SK-N-SH (cell line): ENCODE results near the gene MYCL.

Experiments used
- CTCF ChIP-seq: fragments of 200-600 bp; sonication (generic); IDR thresholded peaks from 2 replicates; pipeline ENCODE4 v1.6.1; 2017; ENCODE audit warnings: antibody characterized with exemption, mild to moderate bottlenecking, moderate library complexity
- JUND ChIP-seq: IDR thresholded peaks from 2 replicates; pipeline ENCODE4 v1.4.0; 2012
- POLR2AphosphoS5 ChIP-seq: IDR thresholded peaks from 2 replicates; pipeline ENCODE4 v1.6.1; 2012; ENCODE audit warnings: low read depth, low read length
- ZBTB33 ChIP-seq: IDR thresholded peaks from 2 replicates; pipeline ENCODE4 v1.4.0; 2012; ENCODE audit warnings: low read depth, borderline replicate concordance

- no peak for TF ChIP-seq JUND
- TF ChIP-seq POLR2AphosphoS5, result no peak
- TF ChIP-seq ZBTB33, result no peak
- TF ChIP-seq CTCF, result no peak
Measured at GRCh38 chr1:39944410-39945112, 42.8 kb upstream of the MYCL start.
